ENCODE results near the gene UTF1.

Gene UTF1

DNA sequence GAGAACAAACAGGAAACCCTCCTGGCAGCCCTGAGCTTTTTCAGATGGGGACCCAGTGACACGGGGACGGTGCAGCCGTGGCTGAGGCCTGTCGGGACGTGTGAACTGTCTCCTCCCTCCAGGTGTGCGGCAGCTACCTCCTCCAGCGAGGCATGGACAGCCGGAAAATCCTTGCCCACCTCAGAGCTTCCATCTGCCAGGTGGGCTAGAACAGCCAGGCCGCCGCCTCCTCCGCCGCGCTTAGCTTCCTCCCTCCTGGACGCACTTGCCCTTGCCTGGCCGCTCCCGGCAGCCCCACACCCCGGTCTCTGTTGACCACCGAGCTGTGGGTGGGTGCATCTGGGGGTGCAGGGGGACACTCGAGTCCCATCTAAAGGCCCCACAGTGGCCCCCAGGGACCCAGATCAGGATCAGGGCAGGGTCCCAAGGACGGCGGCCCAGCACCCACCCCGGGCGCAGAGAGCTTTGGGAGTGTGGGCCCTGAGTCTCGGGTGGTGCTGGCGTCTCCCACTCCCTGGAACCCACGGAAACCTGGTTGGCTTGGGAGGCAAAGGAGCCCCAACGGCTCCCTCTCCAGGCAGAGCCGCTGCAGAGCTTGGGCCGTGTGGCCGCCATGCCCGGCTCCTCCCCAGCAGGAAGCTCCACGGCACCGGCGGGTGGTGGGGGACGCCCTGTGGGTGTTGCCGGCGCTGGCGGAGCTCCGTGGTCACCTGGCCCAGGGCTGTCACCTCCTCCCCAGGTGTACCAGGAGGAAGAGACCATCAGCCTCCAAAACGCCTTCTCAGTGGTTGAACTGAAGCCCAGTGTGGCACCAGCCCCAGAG lies 32.9 kb upstream of the UTF1 start:
- no peak for DNase-seq

DNA sequence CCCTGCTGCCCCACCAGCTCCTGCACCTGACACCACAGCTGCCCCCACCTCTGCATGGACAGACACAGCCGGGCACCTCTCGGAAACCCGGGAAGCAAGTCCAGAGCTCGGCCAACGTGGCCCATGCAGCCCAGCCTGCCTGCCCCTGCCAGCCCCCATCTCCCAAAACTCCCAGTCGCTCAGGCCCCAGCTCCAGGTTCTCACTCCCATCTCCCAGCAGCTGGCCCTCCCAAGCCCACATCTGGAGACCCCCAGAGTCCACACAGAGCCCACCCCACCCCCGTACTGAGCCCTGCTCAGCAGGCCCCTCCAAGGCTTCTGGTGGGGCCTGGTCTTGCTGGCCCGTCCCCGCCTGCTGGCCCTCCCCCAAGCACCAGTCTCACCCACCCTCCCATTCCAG lies 32.2 kb upstream of the UTF1 start:
- DNase-seq, result no peak

DNA sequence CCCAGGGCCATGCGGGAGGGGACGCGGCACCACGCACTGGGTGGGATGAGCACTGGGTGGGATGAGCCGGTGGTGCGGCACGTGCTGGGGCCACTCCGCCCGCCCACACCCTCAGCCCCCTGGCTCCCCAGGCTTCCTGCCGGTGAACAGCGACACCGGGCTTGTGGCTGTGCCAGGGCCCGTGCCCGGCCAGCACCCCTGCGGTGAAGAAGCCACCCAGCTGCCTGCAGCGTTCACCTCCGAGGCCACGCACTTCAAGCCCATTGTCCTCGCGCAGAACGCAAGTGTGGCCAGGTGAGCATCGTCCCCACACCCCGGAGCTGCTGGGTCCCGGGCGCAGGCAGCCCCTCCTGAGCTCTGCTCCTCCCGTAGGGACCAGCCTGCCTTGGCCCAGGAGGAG lies 31.8 kb upstream of the UTF1 start:
- DNase-seq, result no peak

DNA sequence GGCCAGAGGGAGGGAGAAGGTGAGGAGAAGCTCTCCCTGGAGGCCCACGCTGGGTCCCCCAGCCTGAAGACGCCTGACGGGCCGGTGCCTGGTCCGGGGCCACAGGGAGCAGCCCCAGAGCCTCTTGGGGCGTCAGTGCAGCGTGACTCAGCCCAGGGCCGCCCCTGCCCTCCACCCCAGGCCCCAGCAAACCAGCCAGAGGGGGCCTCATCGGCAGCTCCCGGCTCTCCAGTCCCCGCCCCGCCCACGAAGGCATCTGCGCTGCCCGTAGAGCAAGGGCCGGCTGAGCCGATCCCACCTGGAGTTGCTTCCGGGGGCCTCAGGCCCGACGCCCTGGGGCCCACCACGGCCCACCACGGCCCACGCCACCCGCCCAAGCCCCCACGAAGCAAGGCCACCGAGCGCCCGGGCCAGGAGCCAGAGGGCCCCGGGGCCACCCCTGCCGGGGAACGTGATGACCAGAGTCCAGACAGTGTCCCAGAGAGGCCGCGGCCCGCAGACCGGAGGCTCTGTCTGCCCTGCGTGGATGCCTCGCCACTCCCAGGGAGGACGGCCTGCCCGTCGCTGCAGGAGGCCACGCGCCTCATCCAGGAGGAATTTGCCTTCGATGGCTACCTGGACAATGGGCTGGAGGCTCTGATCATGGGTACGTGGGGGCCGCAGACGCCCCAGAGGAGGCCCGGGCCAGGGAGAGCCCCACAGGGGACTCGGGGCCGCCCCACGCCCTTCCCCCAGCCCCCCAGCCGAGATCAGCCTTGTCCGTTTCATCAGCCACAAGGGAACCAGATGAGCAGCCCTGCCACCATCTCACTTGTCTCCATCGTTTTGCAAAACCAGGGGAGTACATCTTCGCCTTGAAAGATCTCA lies 31.2 kb upstream of the UTF1 start:
- no peak for DNase-seq

DNA sequence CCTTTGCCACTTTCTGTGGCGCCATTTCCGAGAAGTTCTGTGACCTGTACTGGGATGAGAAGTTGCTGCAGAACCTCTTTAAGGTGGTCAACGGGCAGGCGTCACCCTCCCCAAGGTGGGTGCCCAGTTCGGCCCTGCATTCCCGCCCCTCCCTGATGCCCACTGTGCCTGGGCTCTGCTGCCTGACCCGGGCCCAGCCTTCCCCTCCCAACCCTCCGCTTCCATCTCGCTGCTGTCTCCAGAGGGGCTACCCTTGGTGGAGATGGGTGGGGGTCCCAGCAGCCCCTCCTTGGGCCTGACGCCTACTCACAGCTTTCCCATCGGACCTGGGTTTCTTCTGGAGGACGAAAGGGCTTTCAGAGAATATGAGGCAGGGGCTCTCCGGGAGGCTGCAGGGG lies 30.5 kb upstream of the UTF1 start:
- no peak for DNase-seq

DNA sequence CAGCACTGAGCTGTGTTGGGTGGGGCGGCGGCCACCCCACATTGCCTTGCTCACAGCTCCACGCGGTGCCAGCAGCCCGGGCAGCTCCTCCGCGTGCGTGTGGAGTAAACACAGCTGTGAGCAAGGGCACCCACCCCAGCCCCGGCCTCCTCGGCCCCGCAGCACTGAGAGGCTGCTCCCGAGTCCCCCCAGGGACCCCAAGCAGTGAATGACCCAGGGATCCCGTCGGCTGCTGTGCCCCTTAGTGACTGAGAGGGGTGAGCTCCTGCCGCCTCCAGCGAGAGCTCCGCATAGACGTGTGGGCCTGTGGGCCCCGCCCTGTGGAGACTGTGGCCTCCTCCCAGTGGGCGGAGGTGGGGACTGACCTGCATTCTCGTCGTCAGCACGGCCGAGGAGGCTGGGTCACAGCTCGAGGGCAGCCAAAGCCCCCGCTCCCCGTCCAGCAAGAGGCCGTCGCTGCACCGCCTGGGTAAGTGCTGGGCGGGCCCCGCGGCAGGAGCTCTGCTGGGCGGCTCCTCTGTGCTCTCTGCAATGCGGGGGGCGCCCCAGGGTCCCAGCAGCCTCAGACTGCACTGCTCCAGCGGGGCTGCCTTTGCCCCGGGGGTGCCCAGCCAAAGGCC lies 29.9 kb upstream of the UTF1 start:
- no peak for DNase-seq

DNA sequence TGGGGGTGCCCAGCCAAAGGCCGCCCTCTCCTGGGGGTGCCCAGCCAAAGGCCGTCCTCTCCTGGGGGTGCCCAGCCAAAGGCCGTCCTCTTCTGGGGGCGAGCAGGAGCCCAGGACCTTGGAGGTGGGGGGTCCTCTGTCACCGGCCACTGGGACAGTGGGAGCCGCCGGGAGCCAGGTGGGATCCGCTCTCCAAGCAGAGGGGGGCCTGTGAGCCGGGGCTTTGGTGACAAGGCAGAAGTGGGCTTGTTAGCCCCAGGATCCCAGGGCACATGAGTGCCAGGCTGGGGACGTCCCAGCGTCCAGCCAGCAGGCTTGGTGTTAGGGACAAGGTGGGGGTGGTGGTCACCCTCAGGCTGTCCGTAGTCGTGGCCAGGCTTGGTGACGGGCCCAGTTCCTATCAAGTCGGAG lies 29.4 kb upstream of the UTF1 start:
- no peak for DNase-seq

DNA sequence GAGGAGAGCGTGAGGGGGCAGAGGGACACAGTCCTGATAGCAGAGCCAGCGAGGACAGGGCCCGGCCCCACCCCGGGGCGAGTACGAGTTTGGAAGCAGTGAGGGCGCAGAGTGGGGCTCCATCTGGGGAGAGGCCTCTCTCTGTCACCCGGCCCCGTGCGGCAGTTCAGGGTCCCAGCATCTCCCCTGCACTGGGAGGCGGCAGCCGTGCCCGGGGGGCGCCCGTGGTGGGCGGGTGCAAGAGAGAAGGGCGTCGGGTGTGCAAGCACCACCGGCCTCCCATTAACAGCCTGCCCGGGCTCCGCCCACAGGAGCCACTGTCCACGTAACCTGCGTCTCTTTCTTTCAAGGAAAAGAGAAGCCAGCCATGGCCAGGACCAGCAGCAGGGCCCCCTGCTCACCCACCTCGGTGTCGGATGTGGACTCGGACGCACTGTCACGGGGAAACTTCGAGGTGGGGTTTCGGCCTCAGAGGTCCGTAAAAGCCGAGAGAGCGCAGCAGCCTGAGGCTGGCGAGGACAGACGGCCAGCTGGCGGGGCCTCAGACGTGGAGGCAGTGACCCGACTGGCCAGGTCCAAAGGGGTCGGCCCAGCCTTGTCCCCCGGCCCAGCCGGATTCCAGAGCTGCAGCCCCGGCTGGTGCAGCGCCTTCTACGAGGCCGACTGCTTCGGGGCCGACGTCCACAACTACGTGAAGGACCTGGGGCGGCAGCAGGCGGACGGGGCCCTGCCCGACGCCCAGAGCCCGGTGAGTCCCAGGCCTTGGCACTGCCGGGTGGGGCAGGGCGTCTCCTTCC lies 28.7 kb upstream of the UTF1 start:
- no peak for DNase-seq

DNA sequence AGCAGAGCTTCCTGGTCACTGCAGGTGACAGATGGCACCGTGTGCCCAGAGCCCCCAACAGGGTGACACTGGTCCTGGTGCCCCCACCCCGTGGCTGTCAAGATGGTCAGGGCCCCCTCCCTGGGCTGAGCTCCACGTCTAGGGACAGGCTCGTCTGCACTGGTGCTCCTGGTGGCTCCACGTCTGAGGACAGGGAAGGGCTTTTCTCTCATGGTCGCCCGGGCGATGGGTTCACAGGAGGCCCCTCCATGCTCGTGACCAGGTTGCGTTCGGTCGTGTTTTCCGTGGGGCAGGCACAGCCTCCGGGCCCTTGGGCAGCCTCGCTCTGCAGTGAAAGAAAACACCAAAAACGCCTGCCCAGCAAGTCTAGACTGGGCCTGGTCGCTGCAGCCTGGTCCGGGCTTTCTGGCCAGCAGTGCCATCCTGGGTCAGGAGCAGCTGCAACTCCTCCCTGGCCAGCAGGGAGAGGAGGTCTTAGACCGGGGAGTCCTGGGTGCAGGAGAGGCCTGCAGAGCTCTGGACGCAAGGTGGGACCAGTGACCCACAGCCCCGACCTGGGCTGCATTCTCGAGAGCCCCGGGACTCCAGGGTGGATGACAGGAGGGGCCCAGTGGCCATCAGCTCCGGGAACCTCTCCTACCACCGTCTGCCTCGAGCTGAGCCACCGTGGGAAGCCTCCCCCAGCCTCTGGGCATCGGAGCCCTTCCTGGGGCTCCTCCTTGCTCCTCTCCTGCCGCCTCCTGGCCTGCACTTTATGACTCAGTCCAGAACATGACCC lies 27.9 kb upstream of the UTF1 start:
- no peak for DNase-seq

DNA sequence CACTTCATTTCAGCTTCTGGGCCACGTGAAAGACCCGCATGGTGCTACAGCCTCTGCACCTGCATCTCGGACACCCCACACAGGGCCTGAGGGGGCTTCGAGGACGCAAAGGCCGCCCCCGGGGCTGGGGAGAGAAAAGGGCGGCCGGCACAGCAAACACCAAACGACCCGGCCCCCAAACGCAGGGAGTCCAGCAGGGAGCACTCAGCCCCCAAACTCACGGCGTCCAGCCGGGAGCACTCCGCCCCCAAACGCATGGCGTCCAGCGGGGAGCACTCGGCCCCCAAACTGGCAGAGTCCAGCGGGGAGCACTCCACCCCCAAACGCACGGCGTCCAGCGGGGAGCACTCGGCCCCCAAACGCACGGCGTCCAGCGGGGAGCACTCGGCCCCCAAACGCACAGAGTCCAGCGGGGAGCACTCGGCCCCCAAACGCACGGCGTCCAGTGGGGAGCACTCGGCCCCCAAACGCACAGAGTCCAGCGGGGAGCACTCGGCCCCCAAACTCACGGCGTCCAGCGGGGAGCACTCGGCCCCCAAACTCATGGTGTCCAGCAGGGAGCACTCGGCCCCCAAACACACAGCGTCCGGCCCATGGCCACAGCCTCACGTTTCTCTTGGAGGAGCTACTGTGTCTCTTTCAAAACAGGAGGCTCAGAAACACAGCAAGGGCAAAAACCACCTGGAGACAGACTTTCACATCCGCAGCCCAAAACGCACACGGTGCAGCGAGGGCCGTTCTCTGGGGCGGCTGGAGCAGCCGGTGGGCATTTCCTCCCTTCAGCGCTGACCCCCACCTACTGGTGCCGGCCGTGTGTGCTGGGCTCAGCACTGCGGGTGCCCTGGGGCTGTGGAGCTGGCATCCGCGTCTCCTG lies 27.0 kb upstream of the UTF1 start:
- DNase-seq, result no peak

DNA sequence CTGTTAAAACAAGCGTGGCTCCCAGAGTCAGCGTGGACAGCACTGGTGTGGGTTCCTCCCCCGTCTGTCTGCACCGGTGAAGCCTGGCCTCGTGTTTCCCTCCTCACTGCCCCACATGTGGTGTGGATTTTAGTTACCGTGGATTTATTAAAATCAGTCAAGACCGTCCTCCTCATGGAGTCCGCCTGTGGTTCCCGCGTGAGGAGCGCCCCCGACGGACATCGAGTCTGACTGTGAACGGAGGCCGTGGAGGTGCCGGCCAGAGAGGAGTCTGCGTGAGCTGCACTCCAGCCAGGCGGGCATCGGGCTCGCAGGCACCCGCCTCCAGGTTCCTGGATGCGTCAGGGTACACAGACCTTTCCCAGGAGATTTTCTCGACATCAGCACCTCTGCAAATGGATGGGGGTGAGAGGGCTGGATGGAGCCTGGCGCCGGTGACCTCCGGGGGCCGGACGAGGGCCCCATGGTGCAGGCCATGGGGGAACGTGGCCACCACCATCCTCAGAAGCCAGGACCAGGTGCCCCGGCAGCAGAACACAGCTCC lies 26.3 kb upstream of the UTF1 start:
- no peak for DNase-seq

DNA sequence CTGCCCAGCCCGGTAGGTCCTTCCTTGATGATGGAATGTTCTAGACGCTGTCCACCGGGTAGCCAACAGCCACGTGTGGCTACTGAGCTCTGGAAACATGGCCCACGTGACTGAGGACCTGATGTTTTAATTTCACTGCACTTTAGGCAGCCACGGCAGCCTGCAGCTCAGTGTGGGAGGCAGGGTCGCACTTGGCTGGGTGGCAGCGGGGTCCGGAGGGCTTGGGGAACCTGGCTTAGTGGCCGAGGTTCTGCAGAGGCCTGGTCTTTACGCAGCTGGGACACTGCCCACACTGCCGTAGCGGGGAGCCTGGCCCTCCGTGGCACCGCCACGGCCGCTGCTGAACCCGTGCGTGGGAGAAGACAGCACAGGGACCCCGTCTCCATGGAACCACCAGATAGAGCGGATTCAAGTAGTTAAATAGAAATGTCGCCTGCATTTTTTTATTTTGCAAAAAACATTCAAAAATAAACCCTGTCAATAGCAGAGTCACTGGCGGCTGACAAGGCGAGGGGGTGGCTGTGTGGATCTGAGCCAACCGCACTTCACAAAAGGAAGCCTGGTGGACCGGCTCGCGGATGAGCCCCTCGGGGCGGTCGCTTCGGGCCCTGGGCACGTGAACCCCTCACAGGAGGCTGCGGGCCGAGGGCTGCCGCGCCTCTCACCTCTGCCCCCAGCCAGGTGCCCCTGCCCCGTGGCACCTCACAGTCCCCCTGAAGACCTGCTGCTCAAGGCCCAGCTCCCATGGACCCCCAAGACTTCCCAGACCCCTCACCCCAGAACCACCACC lies 25.6 kb upstream of the UTF1 start:
- DNase-seq, result no peak

DNA sequence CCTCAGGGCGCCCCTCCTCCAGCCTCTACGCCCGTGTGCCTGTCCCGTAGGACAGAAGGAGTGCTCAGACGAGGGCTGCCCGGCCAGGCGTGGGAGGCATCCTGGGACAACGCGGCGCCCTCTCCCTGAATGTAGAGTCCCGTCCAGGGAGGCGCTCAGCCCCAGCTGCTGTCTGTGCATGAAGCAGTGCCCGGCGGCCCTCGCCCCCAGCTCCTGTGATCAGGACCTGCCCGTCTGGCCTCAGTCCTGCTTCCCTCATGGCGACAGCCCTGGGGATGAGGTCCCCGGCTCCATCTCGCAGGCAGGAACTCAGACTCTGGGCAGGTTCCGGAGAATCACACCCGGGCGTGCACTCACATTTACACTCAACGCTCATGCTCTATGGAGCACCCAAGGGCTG lies 24.9 kb upstream of the UTF1 start:
- DNase-seq, result no peak

DNA sequence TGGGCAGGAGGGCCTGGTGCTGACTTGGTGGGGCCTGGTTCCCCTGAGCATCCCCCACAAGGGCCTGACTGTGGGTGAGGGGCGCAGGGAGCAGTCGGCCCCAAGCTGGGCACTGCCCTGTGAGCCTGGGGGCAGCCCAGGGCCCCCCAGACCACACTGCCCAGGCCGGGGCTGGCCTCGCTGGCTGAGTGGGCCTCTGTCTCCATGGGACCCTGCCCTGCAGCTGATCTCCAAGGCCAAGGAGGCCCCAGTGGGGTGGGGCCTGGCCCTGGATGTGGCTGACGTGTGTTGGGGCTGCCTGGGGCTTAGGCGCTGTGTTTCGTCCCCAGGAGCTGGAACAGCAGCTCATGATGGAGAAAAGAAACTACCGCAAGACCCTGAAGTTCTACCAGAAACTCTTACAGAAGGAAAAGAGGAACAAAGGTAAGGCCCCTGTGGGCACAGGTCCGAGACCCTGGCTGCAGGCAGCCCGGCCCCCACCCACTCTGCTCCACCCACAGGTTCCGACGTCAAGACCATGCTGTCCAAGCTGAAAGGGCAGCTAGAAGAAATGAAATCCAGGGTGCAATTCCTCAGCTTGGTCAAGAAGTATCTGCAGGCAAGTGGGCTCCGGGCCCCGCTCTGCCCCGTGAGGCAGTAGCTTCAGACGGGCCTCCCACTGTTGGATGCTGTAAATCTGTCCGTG lies 23.5 kb upstream of the UTF1 start:
- DNase-seq, result no peak

DNA sequence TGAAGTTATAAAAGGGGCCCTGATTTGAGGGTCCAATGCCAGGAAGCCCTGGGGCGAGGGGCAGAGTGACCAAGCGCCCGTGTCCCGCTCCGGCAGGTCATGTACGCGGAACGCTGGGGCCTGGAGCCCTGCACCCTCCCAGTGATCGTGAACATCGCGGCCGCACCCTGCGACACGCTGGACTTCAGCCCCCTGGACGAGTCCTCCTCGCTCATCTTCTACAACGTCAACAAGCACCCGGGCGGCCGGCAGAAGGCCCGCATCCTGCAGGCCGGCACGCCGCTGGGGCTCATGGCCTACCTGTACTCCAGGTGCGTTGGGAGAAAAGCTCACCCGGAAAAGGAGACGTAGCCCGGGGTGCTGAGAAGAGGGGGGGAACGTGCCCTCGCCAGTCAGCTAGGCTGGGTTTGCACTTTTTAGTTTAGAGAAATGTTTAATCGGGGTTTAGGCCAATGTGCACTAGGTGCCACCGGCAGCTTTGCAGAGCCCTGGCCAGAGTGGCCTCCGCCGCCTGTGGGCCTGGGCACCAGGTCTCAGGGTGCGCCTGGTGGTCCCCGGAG lies 22.9 kb upstream of the UTF1 start:
- no peak for DNase-seq

DNA sequence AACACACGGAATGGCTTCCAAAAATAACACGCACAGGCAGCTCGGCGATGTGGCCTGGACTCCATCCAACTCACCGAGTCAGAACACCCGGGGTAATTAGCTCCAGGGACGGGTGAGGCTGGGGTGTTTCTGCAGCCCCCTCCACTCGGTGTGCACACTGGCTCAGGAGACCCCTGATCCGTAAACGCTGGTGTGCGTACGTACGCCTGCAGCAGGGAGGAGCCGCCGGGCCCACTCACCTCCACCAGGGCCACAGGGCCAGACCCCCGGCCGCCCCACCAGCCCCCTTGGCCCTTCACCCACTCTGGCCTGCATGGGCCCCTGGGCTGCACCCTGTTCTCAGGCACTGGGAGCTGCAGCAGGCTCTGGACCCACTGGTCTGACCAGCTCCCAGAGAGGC lies 22.4 kb upstream of the UTF1 start:
- no peak for DNase-seq

DNA sequence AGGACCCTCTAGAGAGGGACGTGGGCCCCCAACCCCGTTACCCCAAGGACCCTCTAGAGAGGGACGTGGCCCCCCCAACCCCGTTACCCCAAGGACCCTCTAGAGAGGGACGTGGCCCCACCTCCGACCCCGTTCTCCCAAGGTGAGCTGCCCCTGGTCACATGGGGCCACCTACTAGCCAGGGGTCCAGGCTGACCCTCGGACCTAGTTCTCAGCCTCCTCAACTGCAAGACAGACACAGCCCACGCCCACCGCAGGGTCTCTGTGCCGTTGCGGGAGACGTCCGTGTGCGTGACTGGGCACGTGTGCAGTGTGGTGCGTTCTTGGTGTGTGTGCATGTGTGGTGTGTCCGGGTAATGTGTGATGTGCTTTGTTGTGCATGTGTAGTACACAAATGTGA lies 21.6 kb upstream of the UTF1 start:
- no peak for DNase-seq

DNA sequence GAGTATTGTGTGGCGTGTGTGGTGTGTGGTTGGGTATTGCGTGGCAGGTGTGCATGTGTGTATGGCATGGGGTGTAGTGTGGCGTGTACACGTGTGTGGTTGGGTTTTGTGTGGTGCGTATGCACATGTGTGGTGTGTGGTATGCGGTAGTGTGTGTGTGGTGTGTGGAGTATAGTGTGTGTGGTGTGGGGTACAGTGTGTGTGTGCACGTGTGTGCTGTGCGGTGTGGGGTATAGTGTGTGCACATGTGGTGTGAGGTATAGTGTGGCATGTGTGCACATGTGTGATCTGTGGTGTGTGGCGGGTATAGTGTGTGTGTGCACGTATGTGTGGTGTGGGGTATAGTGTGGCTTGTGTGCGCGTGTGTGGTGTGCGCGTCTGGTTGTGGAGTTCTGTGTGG lies 20.9 kb upstream of the UTF1 start:
- DNase-seq, result no peak

DNA sequence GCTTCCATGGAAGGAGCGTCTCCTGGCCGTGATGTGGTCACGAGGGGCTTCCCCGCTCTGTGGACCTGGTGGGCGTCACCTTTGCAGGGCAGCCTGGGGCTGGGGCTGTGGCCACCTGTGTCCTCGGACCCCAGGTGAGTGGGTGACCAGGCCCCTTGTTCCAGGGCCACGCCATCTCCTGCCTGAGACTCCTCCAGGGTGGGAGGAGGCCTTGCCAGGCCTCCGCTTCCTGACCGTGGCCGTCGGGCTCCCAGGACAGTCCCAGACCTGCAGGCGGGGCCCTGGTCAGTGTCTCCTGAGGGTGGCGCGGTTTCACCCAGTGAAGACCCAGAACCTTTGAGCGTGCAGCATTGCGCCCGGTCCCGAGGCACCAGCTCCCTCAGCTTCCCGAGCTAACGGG lies 20.4 kb upstream of the UTF1 start:
- DNase-seq, result no peak
